Memory B cell (primary cell): Measurements from ENCODE around the gene TRERF1.

Source experiments
- ATAC-seq: fragments of 150-1000 bp; cut with Tn5 transposase; 2 replicates; pipeline ENCODE4 v1.10.0; 2021; ENCODE audit warnings: low read depth, mild to moderate bottlenecking, moderate library complexity
- DNase-seq, 2 donors: peaks; one replicate each; pipeline ENCODE4 v3.0.0; 2022; ENCODE audit warnings: low spot score in 2 of 2
- H3K27ac Mint-ChIP-seq: one replicate; pipeline ENCODE4 v1.8.0; 2022; ENCODE audit warnings: mild to moderate bottlenecking, moderate library complexity, mixed read lengths
- H3K27me3 Mint-ChIP-seq: one replicate; pipeline ENCODE4 v1.8.0; 2022; ENCODE audit warnings: mixed read lengths
- H3K36me3 Mint-ChIP-seq: one replicate; pipeline ENCODE4 v1.8.0; 2022; ENCODE audit warnings: mild to moderate bottlenecking, mixed read lengths
- H3K4me1 Mint-ChIP-seq: one replicate; pipeline ENCODE4 v1.8.0; 2022; ENCODE audit warnings: mixed read lengths
- H3K4me3 Mint-ChIP-seq: one replicate; pipeline ENCODE4 v1.8.0; 2022; ENCODE audit warnings: mild to moderate bottlenecking, moderate library complexity, mixed read lengths
- H3K9me3 Mint-ChIP-seq: one replicate; pipeline ENCODE4 v1.8.0; 2022; ENCODE audit warnings: mixed read lengths

The TRERF1 gene

DNA sequence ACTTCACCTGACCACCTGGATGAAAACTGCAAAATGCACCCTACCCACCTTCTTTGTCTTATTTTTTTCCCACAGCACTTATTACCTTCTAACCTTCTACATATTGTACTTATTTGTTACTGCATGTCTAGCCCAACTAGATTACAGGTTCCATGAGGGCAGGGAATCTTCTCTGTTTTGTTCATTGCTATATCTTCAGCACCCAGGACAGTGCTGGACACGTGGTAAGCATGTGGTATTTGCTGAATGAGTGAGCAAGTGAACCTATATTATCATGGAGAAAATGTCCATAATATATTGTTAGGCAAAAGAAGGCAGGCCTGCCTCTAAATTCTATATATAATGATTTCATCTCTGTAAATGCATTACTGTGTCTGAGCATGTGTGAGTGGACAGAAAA, 107.0 kb downstream of the TRERF1 start:
- Mint-ChIP-seq H3K4me3 (no peak overlapping the region), H3K9me3 (no peaks in the 10 kb centered on the region)

DNA sequence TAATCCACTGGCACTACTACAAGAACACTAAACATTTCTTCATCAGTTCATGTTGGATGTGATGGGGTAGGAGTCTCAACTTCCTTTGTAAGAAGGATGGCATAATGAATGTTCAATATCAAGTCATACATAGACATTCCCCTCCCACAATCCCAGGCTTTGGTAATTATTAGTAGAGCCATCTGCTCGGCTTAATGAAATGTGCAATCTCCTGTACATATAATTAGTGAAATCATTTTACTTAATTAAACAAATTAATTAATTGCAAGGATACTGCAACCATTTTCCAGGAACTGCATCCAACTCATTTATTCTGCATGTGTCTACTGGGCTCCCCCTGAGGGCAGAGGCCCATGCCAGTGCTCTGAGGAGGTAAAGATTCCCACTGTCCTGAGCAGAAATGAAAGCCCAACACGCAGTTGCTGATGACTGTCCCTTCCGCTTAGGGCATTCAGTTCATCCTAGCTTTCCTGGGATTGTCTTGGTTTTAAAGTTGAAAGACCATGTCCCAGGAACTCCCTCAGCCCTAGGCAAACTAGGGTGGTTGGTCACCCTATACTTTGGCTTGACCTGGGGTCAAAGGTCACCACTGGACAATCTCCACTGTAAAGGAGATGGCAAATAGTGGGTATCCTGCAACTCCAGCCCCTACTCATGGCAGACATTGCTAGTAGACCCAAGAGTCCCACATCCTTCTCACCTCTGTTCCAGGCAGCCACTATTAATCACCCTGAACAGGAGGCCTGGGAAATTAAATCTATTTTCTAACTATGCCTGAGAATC, 109.8 kb downstream of the TRERF1 start:
- ATAC-seq, result no peak
- no peak for DNase-seq
- H3K36me3 Mint-ChIP-seq, result no peaks in the 10 kb centered on the region
- peaks cover 3% of the 10 kb centered on the region for H3K4me1 Mint-ChIP-seq
- no peaks in the 10 kb centered on the region for H3K27me3 Mint-ChIP-seq
- no peak overlapping the region for H3K27ac Mint-ChIP-seq
- H3K9me3 Mint-ChIP-seq, result no peaks in the 10 kb centered on the region
- H3K4me3 Mint-ChIP-seq, result no peak overlapping the region

More for the DNA sequence above, 107.0 kb downstream of the TRERF1 start:
- no peak for ATAC-seq
- H3K27me3 Mint-ChIP-seq, result no peaks in the 10 kb centered on the region
- H3K4me1 Mint-ChIP-seq, result peaks cover 3% of the 10 kb centered on the region
- DNase-seq, result no peak
- H3K36me3 Mint-ChIP-seq, result no peaks in the 10 kb centered on the region
- H3K27ac Mint-ChIP-seq, result no peak overlapping the region

DNA sequence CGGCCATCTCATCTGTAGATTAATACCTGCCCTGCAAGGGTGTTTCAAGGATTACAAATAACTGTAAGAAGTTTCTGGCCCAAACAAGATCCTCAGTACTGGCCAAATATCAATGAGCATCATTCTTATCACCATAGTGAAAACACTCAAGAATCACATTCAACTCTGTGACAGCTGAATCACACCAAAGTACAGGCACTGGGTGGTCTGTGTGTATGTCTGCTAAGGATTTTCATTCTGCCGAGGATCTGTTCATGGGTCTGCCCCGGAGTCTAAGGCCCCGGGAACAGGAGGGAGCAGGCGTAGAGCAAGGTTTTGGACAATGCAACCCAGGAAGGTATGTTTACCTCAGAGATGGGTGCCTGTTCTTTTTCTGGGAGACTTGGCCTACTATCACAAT, 110.5 kb downstream of the TRERF1 start:
- H3K27ac Mint-ChIP-seq, result no peak overlapping the region
- ATAC-seq, result no peak
- no peaks in the 10 kb centered on the region for H3K9me3 Mint-ChIP-seq
- peaks cover 3% of the 10 kb centered on the region for H3K4me1 Mint-ChIP-seq
- no peaks in the 10 kb centered on the region for H3K36me3 Mint-ChIP-seq
- DNase-seq, result no peak
- peaks cover 2% of the 10 kb centered on the region for H3K27me3 Mint-ChIP-seq
- no peak overlapping the region for H3K4me3 Mint-ChIP-seq

DNA sequence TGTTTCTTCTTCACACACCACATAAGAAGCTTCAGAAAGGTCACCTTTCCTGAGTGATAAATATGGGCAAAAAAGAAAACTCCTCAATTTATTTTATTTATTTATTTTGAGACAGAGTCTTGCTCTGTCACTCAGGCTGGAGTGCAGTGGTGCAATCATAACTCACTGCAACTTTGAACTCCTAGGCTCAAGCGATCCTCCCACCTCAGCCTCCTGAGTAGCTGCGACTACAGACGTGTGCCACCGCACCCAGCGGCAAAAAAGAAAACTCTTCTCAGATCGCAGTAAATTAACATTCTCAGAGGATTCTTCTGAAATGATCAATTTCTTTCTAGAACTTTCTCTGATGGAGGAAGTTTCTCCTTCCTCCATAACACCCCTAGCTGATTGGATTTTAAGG, 111.2 kb downstream of the TRERF1 start:
- no peak overlapping the region for H3K27ac Mint-ChIP-seq
- DNase-seq, result no peak
- no peak for ATAC-seq
- peaks cover 2% of the 10 kb centered on the region for H3K27me3 Mint-ChIP-seq
- H3K9me3 Mint-ChIP-seq, result no peaks in the 10 kb centered on the region
- no peak overlapping the region for H3K4me3 Mint-ChIP-seq
- H3K4me1 Mint-ChIP-seq, result no peaks in the 10 kb centered on the region
- H3K36me3 Mint-ChIP-seq, result no peaks in the 10 kb centered on the region

DNA sequence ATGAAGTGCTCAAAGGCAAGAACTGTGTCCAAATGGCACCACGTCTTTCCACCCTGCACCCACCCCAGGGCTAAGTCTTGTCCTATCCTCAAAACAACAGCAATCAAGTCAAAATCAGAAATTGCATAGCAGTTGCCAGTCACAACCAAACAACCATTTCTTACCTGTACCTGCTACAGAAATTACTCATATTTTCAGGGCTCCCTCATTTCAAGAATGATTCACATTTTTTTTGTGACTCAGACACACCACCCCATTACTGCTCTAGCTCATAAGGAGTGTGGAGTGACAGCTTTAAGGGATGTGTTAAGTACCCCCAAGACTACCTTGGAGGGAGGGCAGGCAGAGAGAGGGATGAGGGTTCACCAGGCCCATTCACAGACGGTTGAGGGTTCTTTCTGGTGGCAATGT, 111.7 kb downstream of the TRERF1 start:
- H3K27ac Mint-ChIP-seq, result no peak overlapping the region
- no peaks in the 10 kb centered on the region for H3K36me3 Mint-ChIP-seq
- no peak overlapping the region for H3K4me3 Mint-ChIP-seq
- no peak for DNase-seq
- H3K27me3 Mint-ChIP-seq, result peaks cover 2% of the 10 kb centered on the region
- no peaks in the 10 kb centered on the region for H3K9me3 Mint-ChIP-seq
- no peaks in the 10 kb centered on the region for H3K4me1 Mint-ChIP-seq
- no peak for ATAC-seq

DNA sequence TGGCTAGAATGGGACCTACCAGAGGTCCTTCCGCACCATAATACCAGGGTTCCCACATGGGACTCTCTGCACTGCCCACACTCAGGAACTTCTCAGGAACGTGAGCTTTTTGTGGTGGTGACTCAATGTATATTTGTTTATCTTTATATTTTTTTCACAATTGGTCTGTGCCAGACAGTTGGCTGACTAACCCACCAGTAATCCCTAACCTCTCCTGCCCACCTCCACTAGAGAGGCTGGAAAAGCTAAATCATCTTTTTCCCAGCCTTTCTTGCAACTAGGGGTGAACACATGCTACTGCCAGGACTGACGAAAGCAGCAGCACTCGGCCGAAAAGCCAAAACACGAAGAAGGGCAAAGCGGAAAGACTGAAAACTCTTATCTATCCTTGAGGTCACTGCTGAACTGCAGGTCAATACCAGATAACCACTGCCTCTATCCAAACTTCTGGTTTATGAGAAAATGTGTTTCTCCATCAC, 112.9 kb downstream of the TRERF1 start:
- H3K36me3 Mint-ChIP-seq, result no peaks in the 10 kb centered on the region
- no peak overlapping the region for H3K4me3 Mint-ChIP-seq
- ATAC-seq, result no peak
- no peak overlapping the region for H3K27ac Mint-ChIP-seq
- H3K4me1 Mint-ChIP-seq, result peaks cover 2% of the 10 kb centered on the region
- DNase-seq, result no peak
- H3K9me3 Mint-ChIP-seq, result no peaks in the 10 kb centered on the region
- H3K27me3 Mint-ChIP-seq, result peaks cover 2% of the 10 kb centered on the region

DNA sequence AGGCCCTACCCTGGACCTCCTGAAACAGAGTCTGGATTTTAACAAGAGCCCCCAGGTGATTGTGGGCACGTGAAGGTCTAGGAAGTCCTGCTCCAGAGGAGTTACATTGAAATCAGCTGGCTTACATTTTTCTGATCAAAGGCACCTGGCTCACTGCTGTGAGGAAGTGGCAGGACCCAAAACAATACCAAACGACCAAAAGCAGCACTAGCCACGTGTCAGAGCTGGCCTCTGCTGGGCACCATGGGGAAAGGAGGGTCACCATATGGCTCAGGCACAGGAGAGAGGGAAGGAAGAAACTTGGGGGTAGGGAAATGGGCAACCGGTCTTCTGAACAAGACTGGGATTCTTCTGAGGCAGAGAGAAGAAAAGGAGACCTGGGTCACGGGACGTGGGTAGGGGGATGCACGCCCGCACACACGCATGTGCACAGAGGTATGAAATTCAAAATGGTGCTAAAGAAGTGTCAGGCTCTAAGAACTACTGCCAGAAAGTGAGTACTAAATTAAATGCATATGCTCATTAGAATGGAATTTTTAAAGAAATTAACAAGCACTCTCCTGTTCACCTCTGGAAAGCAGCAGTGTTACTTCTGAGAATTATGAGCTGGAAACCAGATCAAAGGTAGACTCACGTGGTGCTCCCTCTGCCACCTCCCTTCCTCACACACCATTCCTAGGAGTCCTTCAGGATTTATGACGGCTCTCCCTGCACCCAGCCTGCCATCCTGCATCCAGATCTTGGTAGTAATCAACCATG, 113.6 kb downstream of the TRERF1 start:
- no peak overlapping the region for H3K27ac Mint-ChIP-seq
- ATAC-seq, result no peak
- H3K4me3 Mint-ChIP-seq, result no peak overlapping the region
- H3K27me3 Mint-ChIP-seq, result peaks cover 2% of the 10 kb centered on the region
- peaks cover 2% of the 10 kb centered on the region for H3K4me1 Mint-ChIP-seq
- no peaks in the 10 kb centered on the region for H3K36me3 Mint-ChIP-seq
- H3K9me3 Mint-ChIP-seq, result no peaks in the 10 kb centered on the region
- no peak for DNase-seq

DNA sequence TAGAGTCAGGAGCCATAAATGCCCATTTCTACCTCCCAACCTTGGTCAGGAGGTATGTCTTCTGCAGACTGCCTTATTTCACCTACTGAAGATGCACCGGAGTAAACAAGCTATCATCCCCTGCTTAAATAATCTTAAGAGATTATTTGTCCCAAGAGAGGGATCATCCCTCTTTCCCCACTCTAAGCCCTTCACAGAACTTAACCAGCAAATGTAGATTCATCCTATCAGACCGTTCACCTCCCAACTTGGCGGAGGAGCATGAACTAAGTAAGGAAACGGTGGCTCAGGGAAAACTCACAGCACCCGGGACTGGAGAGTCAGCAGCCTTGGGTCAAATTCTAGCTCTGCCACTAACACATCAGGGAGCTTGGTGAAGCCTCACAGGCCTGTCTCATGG, 115.3 kb downstream of the TRERF1 start:
- Mint-ChIP-seq H3K36me3 (no peaks in the 10 kb centered on the region), H3K27me3 (peaks cover 2% of the 10 kb centered on the region), H3K27ac (no peak overlapping the region), H3K4me1 (peaks cover 2% of the 10 kb centered on the region), H3K4me3 (no peak overlapping the region), H3K9me3 (no peaks in the 10 kb centered on the region)
- DNase-seq (no peak), ATAC-seq (no peak)

DNA sequence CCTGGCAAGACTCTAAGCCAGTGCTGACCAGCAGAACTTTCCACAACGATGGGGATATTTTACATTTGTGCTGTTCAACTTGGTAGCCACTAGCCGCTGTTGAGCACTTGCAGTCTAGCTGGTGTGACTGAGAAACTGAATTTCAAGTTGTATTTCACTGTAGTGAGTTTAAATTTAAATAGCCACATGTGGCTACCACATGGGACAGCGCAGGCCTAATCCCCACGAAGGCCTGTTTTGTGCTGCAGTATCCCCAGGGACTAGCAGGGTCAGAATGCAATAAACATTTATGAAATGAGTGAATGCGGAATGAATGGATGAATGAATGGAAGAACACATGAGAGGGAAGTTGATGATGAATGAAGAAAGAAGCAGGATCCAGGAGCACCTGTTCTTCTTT, 115.8 kb downstream of the TRERF1 start:
- Mint-ChIP-seq H3K4me3 (no peak overlapping the region), H3K27ac (no peak overlapping the region), H3K9me3 (no peaks in the 10 kb centered on the region), H3K27me3 (peaks cover 2% of the 10 kb centered on the region), H3K4me1 (peaks cover 5% of the 10 kb centered on the region), H3K36me3 (no peaks in the 10 kb centered on the region)
- ATAC-seq (no peak), DNase-seq (no peak)

DNA sequence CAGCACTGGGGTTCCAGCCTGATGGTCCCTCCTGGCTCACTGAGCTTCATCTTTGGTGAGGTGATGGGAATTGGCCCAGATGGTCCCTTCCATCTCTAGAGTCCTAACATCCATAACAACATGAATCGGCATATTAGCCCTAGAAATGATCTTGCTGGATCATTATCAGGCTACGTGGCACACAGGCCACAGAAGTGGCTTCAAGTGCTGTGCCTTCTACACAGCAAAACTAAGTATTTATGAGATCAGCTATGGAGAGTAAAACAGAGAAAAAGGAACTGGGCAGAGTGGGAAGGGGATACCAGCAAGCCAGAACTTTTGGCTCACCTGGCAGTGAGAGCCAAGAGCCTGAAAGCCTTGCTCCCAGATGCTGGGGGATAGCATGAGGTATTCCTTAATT, 116.9 kb downstream of the TRERF1 start:
- DNase-seq, result no peak
- Mint-ChIP-seq H3K36me3 (no peaks in the 10 kb centered on the region), H3K4me3 (no peak overlapping the region), H3K4me1 (peaks cover 5% of the 10 kb centered on the region), H3K27ac (no peak overlapping the region), H3K27me3 (peaks cover 2% of the 10 kb centered on the region), H3K9me3 (no peaks in the 10 kb centered on the region)
- ATAC-seq, result no peak

DNA sequence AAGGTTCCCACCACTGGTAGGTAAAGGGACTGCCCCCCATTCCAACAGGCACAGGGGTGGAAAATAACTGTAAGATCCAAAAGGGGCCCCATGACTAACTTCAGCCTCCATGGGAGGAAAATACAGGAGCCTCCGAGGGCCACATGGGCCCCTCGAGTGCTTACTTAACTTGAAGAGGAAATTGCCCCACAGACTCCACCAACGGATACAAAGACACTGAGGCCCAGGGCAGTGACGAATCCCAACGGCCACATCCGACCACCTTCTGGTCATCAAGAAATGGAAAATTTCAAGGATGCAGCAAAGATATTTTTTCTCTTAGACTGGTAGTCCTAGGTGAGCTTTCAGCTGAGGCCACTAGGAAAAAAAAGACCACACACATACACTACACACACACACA, 118.1 kb downstream of the TRERF1 start:
- Mint-ChIP-seq H3K36me3 (no peaks in the 10 kb centered on the region), H3K27me3 (peaks cover 2% of the 10 kb centered on the region), H3K9me3 (no peaks in the 10 kb centered on the region), H3K27ac (no peak overlapping the region), H3K4me3 (no peak overlapping the region), H3K4me1 (peaks cover 5% of the 10 kb centered on the region)
- ATAC-seq (no peak), DNase-seq (no peak)

DNA sequence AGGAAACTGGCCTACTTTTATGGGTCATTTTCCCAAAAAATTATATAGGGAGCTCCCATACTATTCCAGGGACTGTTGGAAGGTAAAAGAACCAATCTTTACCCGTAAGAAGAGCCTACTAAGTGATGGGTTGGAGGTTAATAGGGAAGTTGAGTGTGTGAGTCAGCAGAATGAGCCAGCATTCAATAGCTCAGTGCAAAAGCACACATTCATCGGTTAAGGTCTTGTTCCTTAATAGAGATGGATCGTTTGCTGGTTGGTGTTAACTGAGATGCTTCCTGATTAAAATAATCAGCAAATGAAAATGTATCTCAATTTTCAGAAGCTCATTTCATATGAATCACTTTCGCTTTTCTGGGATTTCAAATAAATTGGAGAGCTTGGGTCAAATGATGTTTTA, 118.8 kb downstream of the TRERF1 start:
- Mint-ChIP-seq H3K36me3 (no peaks in the 10 kb centered on the region), H3K27me3 (peaks cover 2% of the 10 kb centered on the region), H3K4me3 (no peak overlapping the region), H3K27ac (no peak overlapping the region), H3K9me3 (no peaks in the 10 kb centered on the region), H3K4me1 (peaks cover 5% of the 10 kb centered on the region)
- no peak for ATAC-seq
- DNase-seq, result no peak

DNA sequence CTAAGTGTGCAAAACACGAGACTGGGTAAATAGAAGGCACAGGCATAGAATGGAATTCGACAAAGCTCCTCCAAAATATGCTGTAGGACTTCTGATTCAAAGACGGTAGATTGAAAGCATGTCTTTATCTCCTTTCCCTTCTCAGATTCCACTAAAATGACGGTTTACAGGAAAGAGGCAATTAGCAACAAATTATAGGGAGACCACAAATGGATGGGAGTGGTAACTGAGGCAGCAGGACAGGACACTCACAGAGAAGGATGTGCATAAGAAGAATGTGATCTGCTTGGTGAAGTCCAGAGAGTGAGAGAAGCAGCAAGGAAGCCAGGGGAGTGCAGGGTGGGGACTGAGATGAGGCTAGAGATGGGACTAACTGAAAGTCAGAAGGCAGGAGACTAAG, 120.7 kb downstream of the TRERF1 start:
- Mint-ChIP-seq H3K9me3 (no peaks in the 10 kb centered on the region), H3K4me3 (no peak overlapping the region), H3K27ac (no peak overlapping the region), H3K36me3 (no peaks in the 10 kb centered on the region), H3K4me1 (peaks cover 8% of the 10 kb centered on the region), H3K27me3 (no peaks in the 10 kb centered on the region)
- ATAC-seq (no peak), DNase-seq (no peak)

DNA sequence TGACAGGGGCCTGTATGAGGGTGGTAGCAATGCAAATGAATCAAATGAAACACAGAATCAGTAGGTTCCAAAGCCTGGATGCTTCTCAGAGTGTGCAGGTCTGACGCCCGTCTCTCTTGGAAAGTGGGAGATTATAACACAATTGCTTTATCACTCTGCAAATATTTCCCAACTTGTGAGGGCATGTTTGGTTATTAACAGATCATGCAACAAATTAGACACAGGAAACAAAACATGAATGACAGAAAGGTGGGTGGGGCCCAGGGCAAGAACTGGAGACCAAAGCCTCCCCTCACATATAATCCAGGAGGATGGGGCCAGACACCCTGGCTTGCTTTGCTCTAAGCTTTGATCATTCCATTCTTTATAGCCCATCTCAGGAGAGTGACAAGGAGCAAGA, 125.5 kb downstream of the TRERF1 start:
- Mint-ChIP-seq H3K4me3 (no peak overlapping the region), H3K27me3 (no peaks in the 10 kb centered on the region), H3K4me1 (peaks cover 6% of the 10 kb centered on the region), H3K27ac (no peak overlapping the region), H3K9me3 (no peaks in the 10 kb centered on the region), H3K36me3 (no peaks in the 10 kb centered on the region)
- ATAC-seq (no peak), DNase-seq (no peak)
